Liver (tissue), 9 donors: ENCODE results near the gene CDC42BPA. TPM values are rescaled to one million over a fixed set of nuclear protein-coding genes. Genes with fewer than 3 reads are reported as not detected.

Experiments
- DNase-seq: peaks from one replicate; pipeline ENCODE4 v3.0.0-alpha.2; 2017; ENCODE audit warnings: low spot score
- H3K27ac ChIP-seq, 2 donors: one replicate each; pipeline ENCODE4 v1.7.0; 2013; ENCODE audit warnings: inconsistent platforms in 2 of 2, low read length in 2 of 2, control low read depth in 1 of 2, low read depth in 1 of 2, mild to moderate bottlenecking in 1 of 2
- H3K27me3 ChIP-seq, 4 donors: one replicate each; pipeline versions ENCODE4 v1.6.1 to v1.7.0; 2013; ENCODE audit warnings: low read length in 3 of 4, inconsistent platforms in 1 of 4, mild to moderate bottlenecking in 1 of 4, moderate library complexity in 1 of 4; ENCODE audit not compliant: control insufficient read depth in 4 of 4, insufficient read depth in 4 of 4
- H3K36me3 ChIP-seq, 4 donors: one replicate each; pipeline versions ENCODE4 v1.6.1 to v1.7.0; 2013; ENCODE audit warnings: low read length in 3 of 4, mild to moderate bottlenecking in 3 of 4, low read depth in 1 of 4, moderate library complexity in 1 of 4; ENCODE audit not compliant: control insufficient read depth in 4 of 4, insufficient read depth in 3 of 4
- H3K4me1 ChIP-seq, 4 donors: one replicate each; pipeline versions ENCODE4 v1.6.1 to v1.7.0; 2013; ENCODE audit warnings: low read length in 3 of 4, mild to moderate bottlenecking in 3 of 4, moderate library complexity in 1 of 4; ENCODE audit not compliant: control insufficient read depth in 4 of 4, insufficient read depth in 4 of 4
- H3K4me3 ChIP-seq, 3 donors: one replicate each; pipeline versions ENCODE4 v1.6.1 to v1.7.0; 2013; ENCODE audit warnings: low read length in 3 of 3, control low read depth in 1 of 3, low read depth in 1 of 3, mild to moderate bottlenecking in 1 of 3
- H3K9ac ChIP-seq, 2 donors: one replicate each; pipeline ENCODE4 v1.7.0; 2013; ENCODE audit warnings: low read length in 2 of 2, mild to moderate bottlenecking in 2 of 2, moderate library complexity in 2 of 2, control low read depth in 1 of 2, low read depth in 1 of 2
- H3K9me3 ChIP-seq, 4 donors: one replicate each; pipeline versions ENCODE4 v1.6.1 to v1.7.0; 2013; ENCODE audit warnings: low read length in 3 of 4; ENCODE audit not compliant: control insufficient read depth in 4 of 4
- ATF3 ChIP-seq: IDR thresholded peaks from 2 replicates; pipeline ENCODE4 v1.6.1; 2016; ENCODE audit warnings: antibody characterized with exemption
- CTCF ChIP-seq: fragments of 150-350 bp; IDR thresholded peaks from 2 replicates; pipeline ENCODE4 v1.5.1; 2017; ENCODE audit warnings: improper control_type of control experiment, low read depth, low read length; ENCODE audit not compliant: missing input control
- EGR1 ChIP-seq, 2 donors: IDR thresholded peaks; 2 replicates each; pipeline ENCODE4 v1.6.1; 2016 to 2018; ENCODE audit warnings: antibody characterized with exemption in 2 of 2, low read depth in 2 of 2
- FOXA1 ChIP-seq: IDR thresholded peaks from 2 replicates; pipeline ENCODE4 v1.6.1; 2016; ENCODE audit warnings: antibody characterized with exemption
- FOXA2 ChIP-seq: IDR thresholded peaks from 2 replicates; pipeline ENCODE4 v1.6.1; 2016; ENCODE audit warnings: antibody characterized with exemption
- GABPA ChIP-seq, 2 donors: IDR thresholded peaks in 1 of 2; conservative IDR thresholded peaks in 1 of 2; 2 replicates each; pipeline ENCODE4 v1.6.1; 2016; ENCODE audit warnings: antibody characterized with exemption in 2 of 2, mild to moderate bottlenecking in 1 of 2, moderate library complexity in 1 of 2
- HNF4A ChIP-seq, 2 donors: conservative IDR thresholded peaks; 2 replicates each; pipeline ENCODE4 v1.6.1; 2016; ENCODE audit warnings: antibody characterized with exemption in 2 of 2, mild to moderate bottlenecking in 2 of 2
- HNF4G ChIP-seq: IDR thresholded peaks from 2 replicates; pipeline ENCODE4 v1.6.1; 2016; ENCODE audit warnings: antibody characterized with exemption
- JUND ChIP-seq, 2 donors: IDR thresholded peaks; 2 replicates each; pipeline ENCODE4 v1.6.1; 2016; ENCODE audit warnings: antibody characterized with exemption in 2 of 2
- MAX ChIP-seq: IDR thresholded peaks from 2 replicates; pipeline ENCODE4 v1.6.1; 2016; ENCODE audit warnings: antibody characterized with exemption
- NR2F2 ChIP-seq: IDR thresholded peaks from 2 replicates; pipeline ENCODE4 v1.6.1; 2016; ENCODE audit warnings: antibody characterized with exemption
- RAD21 ChIP-seq, 2 donors: IDR thresholded peaks; 2 replicates each; pipeline ENCODE4 v1.6.1; 2016; ENCODE audit warnings: antibody characterized with exemption in 2 of 2, mild to moderate bottlenecking in 2 of 2
- RXRA ChIP-seq, 2 donors: IDR thresholded peaks; 2 replicates each; pipeline ENCODE4 v1.6.1; 2017 to 2018; ENCODE audit warnings: antibody characterized with exemption in 2 of 2, mild to moderate bottlenecking in 1 of 2
- SP1 ChIP-seq: IDR thresholded peaks from 2 replicates; pipeline ENCODE4 v1.6.1; 2018; ENCODE audit warnings: antibody characterized with exemption, mild to moderate bottlenecking
- TAF1 ChIP-seq: conservative IDR thresholded peaks from 2 replicates; pipeline ENCODE4 v1.6.1; 2016; ENCODE audit warnings: antibody characterized with exemption, mild to moderate bottlenecking
- YY1 ChIP-seq: IDR thresholded peaks from 2 replicates; pipeline ENCODE4 v1.6.1; 2016; ENCODE audit warnings: antibody characterized with exemption, mild to moderate bottlenecking
- WGBS: extraction: QIAGEN DNeasy Blood & Tissue Kit; methylation state at CpG from one replicate; pipeline ENCODE4 v1.1.7; 2013; 5-methylcytosine and 5-hydroxymethylcytosine counted together
- polyA plus RNA-seq, 2 donors: library from polyadenylated mRNA; stranded (reverse) in 1 of 2; unstranded in 1 of 2; fragments of 200-250 nt in 1 of 2; fragments of >200 nt in 1 of 2; fragmentation: Nextera tagmentation in 1 of 2; extraction: Ambion mirVana in 1 of 2; gene quantifications; one replicate each; pipeline versions ENCODE4 v1.2.1 to v1.2.3, GENCODE V29; 2013 to 2015
- total RNA-seq, 2 donors: library from RNA; depleted of rRNA; stranded (reverse); fragments of >200 nt; gene quantifications; one replicate each; pipeline ENCODE4 v1.2.3, GENCODE V29; 2014
- TF ChIP-seq, protein P1 (sequence below): IDR thresholded peaks from 2 replicates; pipeline ENCODE4 v1.6.1; 2016; ENCODE audit warnings: antibody characterized with exemption, mild to moderate bottlenecking
- TF ChIP-seq, protein P2 (sequence below): IDR thresholded peaks from 2 replicates; pipeline ENCODE4 v1.6.1; 2016; ENCODE audit warnings: antibody characterized with exemption
- donor health status: healthy.
- donor health status: healthy.
- donor health status: healthy.
- donor health status: healthy.
- donor health status: healthy.

CDC42BPA gene
- total and polyA plus RNA-seq, 4 donors = 5.8 to 39.9 (median 24.3) TPM

DNA sequence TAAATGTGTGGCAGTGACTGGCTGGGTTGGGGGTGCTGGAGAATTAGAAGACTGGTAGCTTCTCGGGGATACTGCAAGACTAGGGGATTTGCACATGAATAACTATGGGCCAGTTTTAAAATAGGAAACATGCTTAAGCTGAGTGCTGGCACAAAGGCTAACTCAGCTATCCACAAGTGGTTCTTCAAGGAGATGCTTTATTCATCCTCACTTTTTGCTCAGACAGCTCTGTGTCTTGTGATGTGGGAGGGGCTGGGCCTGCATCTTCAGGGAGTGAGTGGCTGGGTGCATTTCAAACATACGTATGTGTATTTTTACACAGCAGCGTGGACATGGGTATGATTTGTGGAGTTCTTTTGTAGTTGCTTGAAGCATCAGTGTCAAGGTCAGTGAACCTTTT, 375.9 kb downstream of the CDC42BPA start:
- TF ChIP-seq JUND (IDR thresholded peaks at IDR 0.05) = no peak
- TF ChIP-seq EGR1 (IDR thresholded peaks at IDR 0.05; ENCODE audit: low read depth in 2 of 2) = no peak
- TF ChIP-seq, protein P1, sequence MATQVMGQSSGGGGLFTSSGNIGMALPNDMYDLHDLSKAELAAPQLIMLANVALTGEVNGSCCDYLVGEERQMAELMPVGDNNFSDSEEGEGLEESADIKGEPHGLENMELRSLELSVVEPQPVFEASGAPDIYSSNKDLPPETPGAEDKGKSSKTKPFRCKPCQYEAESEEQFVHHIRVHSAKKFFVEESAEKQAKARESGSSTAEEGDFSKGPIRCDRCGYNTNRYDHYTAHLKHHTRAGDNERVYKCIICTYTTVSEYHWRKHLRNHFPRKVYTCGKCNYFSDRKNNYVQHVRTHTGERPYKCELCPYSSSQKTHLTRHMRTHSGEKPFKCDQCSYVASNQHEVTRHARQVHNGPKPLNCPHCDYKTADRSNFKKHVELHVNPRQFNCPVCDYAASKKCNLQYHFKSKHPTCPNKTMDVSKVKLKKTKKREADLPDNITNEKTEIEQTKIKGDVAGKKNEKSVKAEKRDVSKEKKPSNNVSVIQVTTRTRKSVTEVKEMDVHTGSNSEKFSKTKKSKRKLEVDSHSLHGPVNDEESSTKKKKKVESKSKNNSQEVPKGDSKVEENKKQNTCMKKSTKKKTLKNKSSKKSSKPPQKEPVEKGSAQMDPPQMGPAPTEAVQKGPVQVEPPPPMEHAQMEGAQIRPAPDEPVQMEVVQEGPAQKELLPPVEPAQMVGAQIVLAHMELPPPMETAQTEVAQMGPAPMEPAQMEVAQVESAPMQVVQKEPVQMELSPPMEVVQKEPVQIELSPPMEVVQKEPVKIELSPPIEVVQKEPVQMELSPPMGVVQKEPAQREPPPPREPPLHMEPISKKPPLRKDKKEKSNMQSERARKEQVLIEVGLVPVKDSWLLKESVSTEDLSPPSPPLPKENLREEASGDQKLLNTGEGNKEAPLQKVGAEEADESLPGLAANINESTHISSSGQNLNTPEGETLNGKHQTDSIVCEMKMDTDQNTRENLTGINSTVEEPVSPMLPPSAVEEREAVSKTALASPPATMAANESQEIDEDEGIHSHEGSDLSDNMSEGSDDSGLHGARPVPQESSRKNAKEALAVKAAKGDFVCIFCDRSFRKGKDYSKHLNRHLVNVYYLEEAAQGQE = no peak
- no peak overlapping the region for H3K9ac ChIP-seq
- H3K4me3 ChIP-seq = no peak overlapping the region
- no peak for DNase-seq
- 84% methylated on average over 3 of the region's 3 CpGs for whole genome bisulfite sequencing
- peaks cover 33 to 81% (median 60%) of the 10 kb centered on the region in 4 donors for H3K4me1 ChIP-seq
- no peaks in the 10 kb centered on the region for H3K9me3 ChIP-seq
- H3K36me3 ChIP-seq = no peaks in the 10 kb centered on the region
- no peaks in the 10 kb centered on the region for H3K27me3 ChIP-seq
- H3K27ac ChIP-seq = peak overlapping the region in 1 of 2 donors; percentile 9

DNA sequence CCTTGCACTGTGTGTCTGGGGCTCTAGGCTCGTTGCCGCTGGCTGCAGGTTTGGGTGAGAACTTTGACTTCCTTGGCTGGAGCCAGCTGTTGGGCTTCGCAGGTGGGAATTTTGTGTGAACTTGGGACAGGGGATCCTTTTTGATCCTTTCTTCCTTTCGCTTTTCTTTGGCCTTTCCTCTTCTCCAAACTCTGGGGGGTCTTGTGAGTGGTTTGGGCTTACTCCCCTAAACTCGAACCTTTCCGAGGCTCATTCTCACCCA, 377.6 kb downstream of the CDC42BPA start:
- Histone ChIP-seq H3K4me3 (peak overlapping the region; percentile 64 to 94 (median 81)), H3K9ac (peak overlapping the region; percentile 20 to 80), H3K27ac (peak overlapping the region; percentile 79 to 96), H3K36me3 (no peaks in the 10 kb centered on the region), H3K27me3 (no peaks in the 10 kb centered on the region), H3K4me1 (peaks cover 25 to 65% (median 48%) of the 10 kb centered on the region in 4 donors), H3K9me3 (no peaks in the 10 kb centered on the region)
- 21% methylated on average over 6 of the region's 6 CpGs for WGBS
- TF ChIP-seq YY1 (no peak), HNF4A (conservative IDR thresholded peaks at IDR 0.05) (peak in 1 of 2 donors; percentile 11), FOXA1 (no peak)
- no peak for DNase-seq

- no peaks in the 10 kb centered on the region for H3K36me3 ChIP-seq
- H3K4me3 ChIP-seq = peak within 1 kb of the TSS; percentile 77 to 94 (median 81)
- peak within 1 kb of the TSS; percentile 98 to 100 for H3K27ac ChIP-seq
- peaks cover 23 to 61% (median 46%) of the 10 kb centered on the region in 4 donors for H3K4me1 ChIP-seq
- peak within 1 kb of the TSS; percentile 80 to 94 for H3K9ac ChIP-seq
- DNase-seq = peak; percentile 97
- WGBS = under 1% methylated on average over 73 of the region's 73 CpGs
- H3K9me3 ChIP-seq = no peaks in the 10 kb centered on the region
- no peaks in the 10 kb centered on the region for H3K27me3 ChIP-seq
- TF ChIP-seq FOXA1 = peak; percentile 56
- no peak for TF ChIP-seq YY1
- no peak for TF ChIP-seq HNF4G
- no peak for TF ChIP-seq RAD21 (IDR thresholded peaks at IDR 0.05)
- TF ChIP-seq MAX = peak; percentile 91
- peak in 1 of 2 donors; percentile 62 for TF ChIP-seq RXRA (IDR thresholded peaks at IDR 0.05)
- TF ChIP-seq GABPA (IDR thresholded peaks at IDR 0.05 in 1 of 2, conservative IDR thresholded peaks at IDR 0.05 in 1 of 2) = no peak
- TF ChIP-seq TAF1 = no peak
- TF ChIP-seq ATF3 = no peak
- peak; percentile 36 for TF ChIP-seq FOXA2
- TF ChIP-seq, protein P2, sequence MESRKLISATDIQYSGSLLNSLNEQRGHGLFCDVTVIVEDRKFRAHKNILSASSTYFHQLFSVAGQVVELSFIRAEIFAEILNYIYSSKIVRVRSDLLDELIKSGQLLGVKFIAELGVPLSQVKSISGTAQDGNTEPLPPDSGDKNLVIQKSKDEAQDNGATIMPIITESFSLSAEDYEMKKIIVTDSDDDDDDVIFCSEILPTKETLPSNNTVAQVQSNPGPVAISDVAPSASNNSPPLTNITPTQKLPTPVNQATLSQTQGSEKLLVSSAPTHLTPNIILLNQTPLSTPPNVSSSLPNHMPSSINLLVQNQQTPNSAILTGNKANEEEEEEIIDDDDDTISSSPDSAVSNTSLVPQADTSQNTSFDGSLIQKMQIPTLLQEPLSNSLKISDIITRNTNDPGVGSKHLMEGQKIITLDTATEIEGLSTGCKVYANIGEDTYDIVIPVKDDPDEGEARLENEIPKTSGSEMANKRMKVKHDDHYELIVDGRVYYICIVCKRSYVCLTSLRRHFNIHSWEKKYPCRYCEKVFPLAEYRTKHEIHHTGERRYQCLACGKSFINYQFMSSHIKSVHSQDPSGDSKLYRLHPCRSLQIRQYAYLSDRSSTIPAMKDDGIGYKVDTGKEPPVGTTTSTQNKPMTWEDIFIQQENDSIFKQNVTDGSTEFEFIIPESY = no peak
- no peak for TF ChIP-seq CTCF
- TF ChIP-seq SP1 = peak; percentile 93
- TF ChIP-seq NR2F2 = no peak
- TF ChIP-seq EGR1 (IDR thresholded peaks at IDR 0.05; ENCODE audit: low read depth in 2 of 2) = no peak
- TF ChIP-seq JUND (IDR thresholded peaks at IDR 0.05) = peak in 1 of 2 donors; percentile 25
- no peak for TF ChIP-seq HNF4A (conservative IDR thresholded peaks at IDR 0.05)
These were observed 378.1 kb downstream of the CDC42BPA start, which contains the start of gene COQ8A for GRCh38 chr1:226940029-226940805. Gene COQ8A, plus strand, starts transcription at chr1:226940294. Its CDS starts 21,092 bp downstream, at chr1:226961386.
